Hepatocyte (in vitro differentiated cells): Measurements from ENCODE around the gene ALDH1A2. TPM values are rescaled to one million over a fixed set of nuclear protein-coding genes. Genes with fewer than 3 reads are reported as not detected.
"Not testable (repeated sequence)": the region's sequence is repeated elsewhere in the genome, so short reads cannot be mapped to it uniquely, and the experiment has no call there.

ENCODE experiments used
- DNase-seq: peaks from one replicate; pipeline ENCODE4 v3.0.0-alpha.2; 2016; ENCODE audit warnings: low spot score
- H2AFZ ChIP-seq: fragments of 200-600 bp; sonication (generic); 2 replicates; pipeline ENCODE4 v1.6.0; 2016; ENCODE audit warnings: antibody characterized with exemption, mild to moderate bottlenecking
- H3K27ac ChIP-seq: fragments of 200-600 bp; sonication (generic); 2 replicates; pipeline ENCODE4 v1.5.1; 2016; ENCODE audit warnings: mild to moderate bottlenecking
- H3K27me3 ChIP-seq: fragments of 200-600 bp; sonication (generic); 2 replicates; pipeline ENCODE4 v1.6.1; 2016
- H3K36me3 ChIP-seq: fragments of 200-600 bp; sonication (generic); replicated peaks from 2 replicates; pipeline ENCODE4 v1.5.1; 2016; ENCODE audit warnings: low read depth; ENCODE audit not compliant: insufficient read depth
- H3K4me1 ChIP-seq: fragments of 200-600 bp; sonication (generic); 2 replicates; pipeline ENCODE4 v1.5.1; 2016; ENCODE audit warnings: mild to moderate bottlenecking, moderate library complexity; ENCODE audit not compliant: insufficient read depth
- H3K4me2 ChIP-seq: fragments of 200-600 bp; sonication (generic); 2 replicates; pipeline ENCODE4 v1.6.0; 2016
- H3K4me3 ChIP-seq: fragments of 200-600 bp; sonication (generic); 2 replicates; pipeline ENCODE4 v1.5.1; 2016; ENCODE audit warnings: mild to moderate bottlenecking
- H3K79me2 ChIP-seq: fragments of 200-600 bp; sonication (generic); 2 replicates; pipeline ENCODE4 v1.6.0; 2017; ENCODE audit warnings: mild to moderate bottlenecking
- H3K9me2 ChIP-seq: fragments of 200-600 bp; sonication (generic); replicated peaks from 2 replicates; pipeline ENCODE4 v1.6.0; 2017; ENCODE audit warnings: mild to moderate bottlenecking; ENCODE audit not compliant: insufficient read depth
- H3K9me3 ChIP-seq: fragments of 200-600 bp; sonication (generic); 2 replicates; pipeline ENCODE4 v1.5.1; 2016; ENCODE audit warnings: low read depth, mild to moderate bottlenecking
- H4K20me1 ChIP-seq: fragments of 200-600 bp; sonication (generic); 2 replicates; pipeline ENCODE4 v1.6.0; 2016; ENCODE audit warnings: mild to moderate bottlenecking; ENCODE audit not compliant: insufficient read depth, poor library complexity, severe bottlenecking
- EZH2 ChIP-seq: fragments of 200-600 bp; sonication (generic); IDR thresholded peaks from 2 replicates; pipeline ENCODE4 v1.6.1; 2016; ENCODE audit warnings: antibody characterized with exemption, mild to moderate bottlenecking, borderline replicate concordance
- EZH2phosphoT487 ChIP-seq: fragments of 200-600 bp; sonication (generic); IDR thresholded peaks from one replicate; pipeline ENCODE4 v1.6.1; 2018; ENCODE audit warnings: antibody characterized with exemption, mild to moderate bottlenecking, low read depth, moderate library complexity; ENCODE audit not compliant: unreplicated experiment, severe bottlenecking
- WGBS: methylation state at CpG from one replicate; pipeline ENCODE4 v1.1.6; 2016; ENCODE audit warnings: low lambda C conversion rate; ENCODE audit errors: missing lambda C conversion rate; 5-methylcytosine and 5-hydroxymethylcytosine counted together
- polyA plus RNA-seq: library from polyadenylated mRNA; unstranded; fragments of >200 nt; fragmentation: Nextera tagmentation; extraction: Ambion mirVana; gene quantifications from 2 replicates; pipeline ENCODE4 v1.2.1, GENCODE V29; 2016
- total RNA-seq: library from RNA; depleted of rRNA; stranded (reverse); fragments of >200 nt; gene quantifications from 2 replicates; pipeline ENCODE4 v1.2.3, GENCODE V29; 2014
- TF ChIP-seq, protein P1 (sequence below): fragments of 200-600 bp; sonication (generic); IDR thresholded peaks from 2 replicates; pipeline ENCODE4 v1.5.1; 2016; ENCODE audit warnings: antibody characterized with exemption, mild to moderate bottlenecking; ENCODE audit not compliant: poor library complexity

Gene ALDH1A2
- total and polyA plus RNA-seq, 2 experiments from 2014 or later = 3.0 to 7.3 TPM

GRCh38 chr15:58048261-58048660 lies 17.2 kb downstream of the ALDH1A2 start:
- 69% methylated on average over 3 of the region's 3 CpGs for WGBS
- no peaks in the 10 kb centered on the region for H4K20me1 ChIP-seq
- TF ChIP-seq EZH2phosphoT487 = no peak
- no peaks in the 10 kb centered on the region for H3K36me3 ChIP-seq
- H2AFZ ChIP-seq = no peak overlapping the region
- no peaks in the 10 kb centered on the region for H3K4me1 ChIP-seq
- no peak overlapping the region for H3K4me2 ChIP-seq
- no peak overlapping the region for H3K27ac ChIP-seq
- no peaks in the 10 kb centered on the region for H3K9me2 ChIP-seq
- H3K4me3 ChIP-seq = no peak overlapping the region
- H3K27me3 ChIP-seq = peaks cover 8% of the 10 kb centered on the region
- no peaks in the 10 kb centered on the region for H3K79me2 ChIP-seq
- H3K9me3 ChIP-seq = no peaks in the 10 kb centered on the region
- DNase-seq = no peak

DNA sequence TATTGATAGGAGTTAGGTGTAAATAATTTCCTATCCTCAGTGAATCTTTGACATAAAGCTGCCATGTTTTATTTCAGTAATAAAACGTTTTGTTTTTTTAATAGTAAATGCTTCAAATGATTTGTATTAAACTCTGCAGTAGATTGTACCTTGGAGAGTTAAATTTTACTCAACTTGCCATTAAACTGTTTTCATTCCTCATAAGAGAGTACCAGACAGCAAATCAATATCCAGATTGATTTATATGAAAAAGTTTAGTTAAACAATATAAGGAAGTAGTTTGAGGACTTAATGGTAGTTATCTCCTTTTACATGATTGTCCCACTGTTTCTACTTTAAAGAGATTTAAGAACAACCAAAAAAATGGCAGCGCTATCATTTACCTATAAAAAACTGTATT lies 18.4 kb downstream of the ALDH1A2 start:
- no peak overlapping the region for H3K27ac ChIP-seq
- no peak for DNase-seq
- H3K4me1 ChIP-seq = no peaks in the 10 kb centered on the region
- no peak overlapping the region for H3K4me2 ChIP-seq
- 54% methylated on average over 2 of the region's 2 CpGs for WGBS
- H3K36me3 ChIP-seq = no peaks in the 10 kb centered on the region
- H4K20me1 ChIP-seq = no peaks in the 10 kb centered on the region
- TF ChIP-seq EZH2phosphoT487 = no peak
- TF ChIP-seq, protein P1, sequence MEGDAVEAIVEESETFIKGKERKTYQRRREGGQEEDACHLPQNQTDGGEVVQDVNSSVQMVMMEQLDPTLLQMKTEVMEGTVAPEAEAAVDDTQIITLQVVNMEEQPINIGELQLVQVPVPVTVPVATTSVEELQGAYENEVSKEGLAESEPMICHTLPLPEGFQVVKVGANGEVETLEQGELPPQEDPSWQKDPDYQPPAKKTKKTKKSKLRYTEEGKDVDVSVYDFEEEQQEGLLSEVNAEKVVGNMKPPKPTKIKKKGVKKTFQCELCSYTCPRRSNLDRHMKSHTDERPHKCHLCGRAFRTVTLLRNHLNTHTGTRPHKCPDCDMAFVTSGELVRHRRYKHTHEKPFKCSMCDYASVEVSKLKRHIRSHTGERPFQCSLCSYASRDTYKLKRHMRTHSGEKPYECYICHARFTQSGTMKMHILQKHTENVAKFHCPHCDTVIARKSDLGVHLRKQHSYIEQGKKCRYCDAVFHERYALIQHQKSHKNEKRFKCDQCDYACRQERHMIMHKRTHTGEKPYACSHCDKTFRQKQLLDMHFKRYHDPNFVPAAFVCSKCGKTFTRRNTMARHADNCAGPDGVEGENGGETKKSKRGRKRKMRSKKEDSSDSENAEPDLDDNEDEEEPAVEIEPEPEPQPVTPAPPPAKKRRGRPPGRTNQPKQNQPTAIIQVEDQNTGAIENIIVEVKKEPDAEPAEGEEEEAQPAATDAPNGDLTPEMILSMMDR = no peak
- peaks cover 8% of the 10 kb centered on the region for H3K27me3 ChIP-seq
- H3K9me3 ChIP-seq = no peaks in the 10 kb centered on the region
- H3K9me2 ChIP-seq = no peaks in the 10 kb centered on the region
- no peaks in the 10 kb centered on the region for H3K79me2 ChIP-seq
- H3K4me3 ChIP-seq = no peak overlapping the region
- H2AFZ ChIP-seq = no peak overlapping the region

GRCh38 chr15:58046467-58046866 lies 19.0 kb downstream of the ALDH1A2 start:
- Histone ChIP-seq H2AFZ (no peak overlapping the region), H3K79me2 (no peaks in the 10 kb centered on the region), H3K27me3 (peaks cover 8% of the 10 kb centered on the region), H4K20me1 (no peaks in the 10 kb centered on the region), H3K4me2 (no peak overlapping the region), H3K27ac (no peak overlapping the region), H3K4me1 (no peaks in the 10 kb centered on the region), H3K9me2 (no peaks in the 10 kb centered on the region), H3K4me3 (no peak overlapping the region), H3K36me3 (no peaks in the 10 kb centered on the region), H3K9me3 (no peaks in the 10 kb centered on the region)
- DNase-seq = no peak
- WGBS = 21% methylated on average over 1 of the region's 1 CpG
- TF ChIP-seq EZH2 = no peak
- no peak for TF ChIP-seq EZH2phosphoT487
- TF ChIP-seq, protein P1 = no peak

- not testable (repeated sequence) for H3K36me3 ChIP-seq, H3K4me2 ChIP-seq, H3K9me3 ChIP-seq, H3K9me2 ChIP-seq, H3K4me3 ChIP-seq, H3K27ac ChIP-seq, H2AFZ ChIP-seq, H3K4me1 ChIP-seq, H3K79me2 ChIP-seq, H4K20me1 ChIP-seq, DNase-seq, H3K27me3 ChIP-seq
- WGBS = 93% methylated on average over 7 of the region's 7 CpGs
Observed at GRCh38 chr15:58045376-58045775, 20.1 kb downstream of the ALDH1A2 start.
